ENCODE measurements around the gene TMEM176B.

Gene TMEM176B

GRCh38 chr7:150799741-150800580, at the start of gene TMEM176B:
Gene TMEM176B (minus strand): TSS chr7:150800364. CDS start chr7:150796569, 3,795 bp downstream.
- DNase-seq = no peak

GRCh38 chr7:150849204-150849775, 49.1 kb upstream of the TMEM176B start:
- DNase-seq = no peak

- DNase-seq = no peak
These were observed 48.5 kb upstream of the TMEM176B start for GRCh38 chr7:150848561-150849115.

GRCh38 chr7:150848111-150848510, 47.9 kb upstream of the TMEM176B start:
- DNase-seq = no peak

- no peak for DNase-seq
These were observed 47.4 kb upstream of the TMEM176B start for GRCh38 chr7:150847536-150847935.

- DNase-seq = no peak
These were observed 46.3 kb upstream of the TMEM176B start for GRCh38 chr7:150846291-150847115.

GRCh38 chr7:150845421-150845861, 45.3 kb upstream of the TMEM176B start:
- no peak for DNase-seq

GRCh38 chr7:150842716-150843115, 42.6 kb upstream of the TMEM176B start:
- DNase-seq = no peak

GRCh38 chr7:150842018-150842417, 41.9 kb upstream of the TMEM176B start:
- no peak for DNase-seq

- no peak for DNase-seq
These were observed 38.9 kb upstream of the TMEM176B start for GRCh38 chr7:150838965-150839650.

GRCh38 chr7:150835702-150836280, 35.6 kb upstream of the TMEM176B start:
- no peak for DNase-seq

- no peak for DNase-seq
These were observed 34.9 kb upstream of the TMEM176B start for GRCh38 chr7:150835019-150835418.

- no peak for DNase-seq
These were observed 31.7 kb upstream of the TMEM176B start for GRCh38 chr7:150831851-150832250.

GRCh38 chr7:150830937-150831336, 30.8 kb upstream of the TMEM176B start:
- DNase-seq = no peak

GRCh38 chr7:150829426-150829825, 29.3 kb upstream of the TMEM176B start:
- DNase-seq = no peak

GRCh38 chr7:150828384-150828783, 28.2 kb upstream of the TMEM176B start:
- DNase-seq = no peak

GRCh38 chr7:150826061-150826849, 26.1 kb upstream of the TMEM176B start:
- no peak for DNase-seq

GRCh38 chr7:150824379-150825177, 24.4 kb upstream of the TMEM176B start:
- no peak for DNase-seq

- no peak for DNase-seq
These were observed 23.4 kb upstream of the TMEM176B start for GRCh38 chr7:150823484-150824126.

- no peak for DNase-seq
These were observed 22.9 kb upstream of the TMEM176B start for GRCh38 chr7:150823043-150823442.

All from fibroblast of upper back skin (primary cell).